ENCODE measurements around the gene ELMOD3.

DNA sequence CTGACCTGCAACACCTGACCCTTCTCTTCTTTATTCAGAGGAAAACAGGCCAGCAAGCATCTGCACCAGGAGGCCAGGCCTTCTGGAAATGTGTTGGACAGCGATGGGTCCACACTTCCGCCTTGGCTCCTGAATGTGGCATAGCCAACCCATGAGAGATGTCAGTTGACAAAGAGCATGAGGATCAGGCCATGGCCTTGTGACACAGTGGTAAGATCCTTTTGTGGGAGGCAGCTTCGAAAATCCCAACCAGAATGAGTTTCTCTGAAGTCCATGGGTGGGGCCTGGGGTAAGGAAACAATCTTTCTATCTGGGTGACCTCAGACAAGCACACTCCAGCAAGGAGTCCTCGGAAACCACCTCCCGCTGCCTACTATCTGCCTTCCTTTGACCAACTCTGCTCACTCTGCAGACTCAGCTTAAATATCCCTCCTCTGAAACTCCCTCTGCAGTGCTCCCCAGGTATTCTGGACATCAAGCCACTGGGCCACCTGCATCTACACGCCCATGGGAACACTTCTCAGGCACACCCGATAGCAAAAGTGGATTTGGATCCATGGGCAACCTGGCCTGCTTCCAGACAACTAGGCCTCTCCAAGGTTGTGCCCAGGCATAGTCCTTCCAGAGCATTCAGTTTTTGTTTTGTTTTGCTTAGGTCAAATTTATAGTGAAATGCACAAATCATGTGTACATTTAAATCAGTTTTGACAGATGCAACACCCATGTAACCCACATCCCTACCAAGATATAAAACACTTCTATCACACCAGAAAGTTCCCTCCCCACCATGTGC is 60.4 kb downstream of the ELMOD3 start:
- no peak for TF ChIP-seq SMC3 (IDR thresholded peaks at IDR 0.05; ENCODE audit: low read depth, low read length)
- TF ChIP-seq, protein P1, sequence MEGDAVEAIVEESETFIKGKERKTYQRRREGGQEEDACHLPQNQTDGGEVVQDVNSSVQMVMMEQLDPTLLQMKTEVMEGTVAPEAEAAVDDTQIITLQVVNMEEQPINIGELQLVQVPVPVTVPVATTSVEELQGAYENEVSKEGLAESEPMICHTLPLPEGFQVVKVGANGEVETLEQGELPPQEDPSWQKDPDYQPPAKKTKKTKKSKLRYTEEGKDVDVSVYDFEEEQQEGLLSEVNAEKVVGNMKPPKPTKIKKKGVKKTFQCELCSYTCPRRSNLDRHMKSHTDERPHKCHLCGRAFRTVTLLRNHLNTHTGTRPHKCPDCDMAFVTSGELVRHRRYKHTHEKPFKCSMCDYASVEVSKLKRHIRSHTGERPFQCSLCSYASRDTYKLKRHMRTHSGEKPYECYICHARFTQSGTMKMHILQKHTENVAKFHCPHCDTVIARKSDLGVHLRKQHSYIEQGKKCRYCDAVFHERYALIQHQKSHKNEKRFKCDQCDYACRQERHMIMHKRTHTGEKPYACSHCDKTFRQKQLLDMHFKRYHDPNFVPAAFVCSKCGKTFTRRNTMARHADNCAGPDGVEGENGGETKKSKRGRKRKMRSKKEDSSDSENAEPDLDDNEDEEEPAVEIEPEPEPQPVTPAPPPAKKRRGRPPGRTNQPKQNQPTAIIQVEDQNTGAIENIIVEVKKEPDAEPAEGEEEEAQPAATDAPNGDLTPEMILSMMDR (IDR thresholded peaks at IDR 0.05), result no peak
- no peak for TF ChIP-seq TAF1 (IDR thresholded peaks at IDR 0.05; ENCODE audit: borderline replicate concordance, low read depth, low read length)
- no peak for TF ChIP-seq YY1 (IDR thresholded peaks at IDR 0.05; ENCODE audit: low read depth)
- no peak for TF ChIP-seq CHD2 (IDR thresholded peaks at IDR 0.05; ENCODE audit: low read length, partially characterized antibody)
- no peak for TF ChIP-seq MXI1 (IDR thresholded peaks at IDR 0.05; ENCODE audit: low read depth, low read length)
- TF ChIP-seq POLR2AphosphoS5 (IDR thresholded peaks at IDR 0.05; ENCODE audit: low read depth, low read length), result no peak
- TF ChIP-seq FOXM1 (IDR thresholded peaks at IDR 0.05; ENCODE audit: low read depth), result no peak
- no peak for TF ChIP-seq EP300 (IDR thresholded peaks at IDR 0.05; ENCODE audit: borderline replicate concordance in 1 of 2, low read depth in 1 of 2, low read length in 1 of 2)
- TF ChIP-seq RCOR1 (IDR thresholded peaks at IDR 0.05; ENCODE audit: low read length), result no peak
